GM12873 (cell line): ENCODE data around the gene CTSO.

Experiments
- TF ChIP-seq, protein P1 (sequence below): IDR thresholded peaks from 2 replicates; pipeline ENCODE4 v1.5.1; 2012; ENCODE audit warnings: low read depth, mild to moderate bottlenecking, moderate library complexity, low read length, control low read depth; ENCODE audit not compliant: insufficient read depth; ENCODE audit errors: missing control alignments

Gene CTSO

DNA sequence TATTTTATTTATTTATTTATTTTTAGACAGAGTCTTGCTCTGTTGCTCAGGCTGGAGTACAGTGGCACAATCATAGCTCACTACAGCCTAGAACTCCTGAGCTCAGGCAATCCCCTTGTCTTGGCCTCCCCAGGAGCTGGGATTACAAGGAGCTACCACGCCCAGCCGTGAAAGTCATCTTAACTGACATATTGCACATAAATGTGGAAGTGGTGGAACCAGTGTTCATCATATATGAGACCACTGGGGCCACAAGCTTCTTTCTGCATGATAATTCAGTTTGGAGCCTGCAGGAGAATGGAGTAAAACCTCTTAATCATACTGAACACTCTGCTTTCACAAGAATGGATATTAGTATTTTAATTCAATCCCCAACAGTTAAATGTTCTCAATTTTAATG is 12.5 kb upstream of the CTSO start:
- TF ChIP-seq, protein P1, sequence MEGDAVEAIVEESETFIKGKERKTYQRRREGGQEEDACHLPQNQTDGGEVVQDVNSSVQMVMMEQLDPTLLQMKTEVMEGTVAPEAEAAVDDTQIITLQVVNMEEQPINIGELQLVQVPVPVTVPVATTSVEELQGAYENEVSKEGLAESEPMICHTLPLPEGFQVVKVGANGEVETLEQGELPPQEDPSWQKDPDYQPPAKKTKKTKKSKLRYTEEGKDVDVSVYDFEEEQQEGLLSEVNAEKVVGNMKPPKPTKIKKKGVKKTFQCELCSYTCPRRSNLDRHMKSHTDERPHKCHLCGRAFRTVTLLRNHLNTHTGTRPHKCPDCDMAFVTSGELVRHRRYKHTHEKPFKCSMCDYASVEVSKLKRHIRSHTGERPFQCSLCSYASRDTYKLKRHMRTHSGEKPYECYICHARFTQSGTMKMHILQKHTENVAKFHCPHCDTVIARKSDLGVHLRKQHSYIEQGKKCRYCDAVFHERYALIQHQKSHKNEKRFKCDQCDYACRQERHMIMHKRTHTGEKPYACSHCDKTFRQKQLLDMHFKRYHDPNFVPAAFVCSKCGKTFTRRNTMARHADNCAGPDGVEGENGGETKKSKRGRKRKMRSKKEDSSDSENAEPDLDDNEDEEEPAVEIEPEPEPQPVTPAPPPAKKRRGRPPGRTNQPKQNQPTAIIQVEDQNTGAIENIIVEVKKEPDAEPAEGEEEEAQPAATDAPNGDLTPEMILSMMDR = no peak

GRCh38 chr4:155964016-155964891 is 10.6 kb upstream of the CTSO start:
- TF ChIP-seq, protein P1 = no peak

GRCh38 chr4:155962767-155963166 is 9.1 kb upstream of the CTSO start:
- TF ChIP-seq, protein P1 = no peak

GRCh38 chr4:155961575-155961974 is 7.9 kb upstream of the CTSO start:
- TF ChIP-seq, protein P1 = no peak

GRCh38 chr4:155960522-155960921 is 6.9 kb upstream of the CTSO start:
- TF ChIP-seq, protein P1 = no peak

DNA sequence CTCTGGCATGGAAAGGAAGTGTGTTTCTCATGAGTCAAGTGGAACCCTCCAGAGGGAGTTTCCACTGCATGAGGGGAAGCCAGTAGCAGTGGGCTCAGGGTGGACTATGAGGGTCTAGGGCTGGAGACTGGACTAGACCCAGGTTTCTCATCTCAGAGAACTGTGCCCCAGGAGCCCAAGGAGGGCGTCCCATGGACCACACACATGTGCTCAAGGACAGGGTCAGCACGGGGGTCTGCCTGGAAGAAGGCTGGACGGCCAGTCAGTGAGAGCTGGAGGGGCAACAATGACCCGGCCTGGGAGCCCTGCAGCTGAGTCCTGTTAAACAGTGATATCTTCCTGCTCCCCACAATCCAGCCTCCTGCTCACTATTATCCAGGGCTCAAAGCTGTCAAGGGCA is 5.8 kb upstream of the CTSO start:
- TF ChIP-seq, protein P1 = no peak

GRCh38 chr4:155956461-155956860 is 2.8 kb upstream of the CTSO start:
- TF ChIP-seq, protein P1 = no peak
